ENCODE results near the gene DNAJB5.

- TF ChIP-seq CTCF (IDR thresholded peaks at IDR 0.05) (no peak), POLR2A (IDR thresholded peaks at IDR 0.05) (no peak)
Observed at GRCh38 chr9:34992376-34992951, 2.9 kb downstream of the DNAJB5 start.
